Hepatocyte (in vitro differentiated cells): ENCODE results near the gene CDH5. TPM values are rescaled to one million over a fixed set of nuclear protein-coding genes. Genes with fewer than 3 reads are reported as not detected.

Experiments used
- DNase-seq: peaks from one replicate; pipeline ENCODE4 v3.0.0-alpha.2; 2016; ENCODE audit warnings: low spot score
- H2AFZ ChIP-seq: fragments of 200-600 bp; sonication (generic); 2 replicates; pipeline ENCODE4 v1.6.0; 2016; ENCODE audit warnings: antibody characterized with exemption, mild to moderate bottlenecking
- H3K27ac ChIP-seq: fragments of 200-600 bp; sonication (generic); 2 replicates; pipeline ENCODE4 v1.5.1; 2016; ENCODE audit warnings: mild to moderate bottlenecking
- H3K27me3 ChIP-seq: fragments of 200-600 bp; sonication (generic); 2 replicates; pipeline ENCODE4 v1.6.1; 2016
- H3K36me3 ChIP-seq: fragments of 200-600 bp; sonication (generic); replicated peaks from 2 replicates; pipeline ENCODE4 v1.5.1; 2016; ENCODE audit warnings: low read depth; ENCODE audit not compliant: insufficient read depth
- H3K4me1 ChIP-seq: fragments of 200-600 bp; sonication (generic); 2 replicates; pipeline ENCODE4 v1.5.1; 2016; ENCODE audit warnings: mild to moderate bottlenecking, moderate library complexity; ENCODE audit not compliant: insufficient read depth
- H3K4me2 ChIP-seq: fragments of 200-600 bp; sonication (generic); 2 replicates; pipeline ENCODE4 v1.6.0; 2016
- H3K4me3 ChIP-seq: fragments of 200-600 bp; sonication (generic); 2 replicates; pipeline ENCODE4 v1.5.1; 2016; ENCODE audit warnings: mild to moderate bottlenecking
- H3K79me2 ChIP-seq: fragments of 200-600 bp; sonication (generic); 2 replicates; pipeline ENCODE4 v1.6.0; 2017; ENCODE audit warnings: mild to moderate bottlenecking
- H3K9me2 ChIP-seq: fragments of 200-600 bp; sonication (generic); replicated peaks from 2 replicates; pipeline ENCODE4 v1.6.0; 2017; ENCODE audit warnings: mild to moderate bottlenecking; ENCODE audit not compliant: insufficient read depth
- H3K9me3 ChIP-seq: fragments of 200-600 bp; sonication (generic); 2 replicates; pipeline ENCODE4 v1.5.1; 2016; ENCODE audit warnings: low read depth, mild to moderate bottlenecking
- H4K20me1 ChIP-seq: fragments of 200-600 bp; sonication (generic); 2 replicates; pipeline ENCODE4 v1.6.0; 2016; ENCODE audit warnings: mild to moderate bottlenecking; ENCODE audit not compliant: insufficient read depth, poor library complexity, severe bottlenecking
- CTCF ChIP-seq: fragments of 200-600 bp; sonication (generic); IDR thresholded peaks from 2 replicates; pipeline ENCODE4 v1.5.1; 2016; ENCODE audit warnings: antibody characterized with exemption, mild to moderate bottlenecking; ENCODE audit not compliant: poor library complexity
- EZH2 ChIP-seq: fragments of 200-600 bp; sonication (generic); IDR thresholded peaks from 2 replicates; pipeline ENCODE4 v1.6.1; 2016; ENCODE audit warnings: antibody characterized with exemption, mild to moderate bottlenecking, borderline replicate concordance
- EZH2phosphoT487 ChIP-seq: fragments of 200-600 bp; sonication (generic); IDR thresholded peaks from one replicate; pipeline ENCODE4 v1.6.1; 2018; ENCODE audit warnings: antibody characterized with exemption, mild to moderate bottlenecking, low read depth, moderate library complexity; ENCODE audit not compliant: unreplicated experiment, severe bottlenecking
- WGBS: methylation state at CpG from one replicate; pipeline ENCODE4 v1.1.6; 2016; ENCODE audit warnings: low lambda C conversion rate; ENCODE audit errors: missing lambda C conversion rate; 5-methylcytosine and 5-hydroxymethylcytosine counted together
- polyA plus RNA-seq: library from polyadenylated mRNA; unstranded; fragments of >200 nt; fragmentation: Nextera tagmentation; extraction: Ambion mirVana; gene quantifications from 2 replicates; pipeline ENCODE4 v1.2.1, GENCODE V29; 2016
- total RNA-seq: library from RNA; depleted of rRNA; stranded (reverse); fragments of >200 nt; gene quantifications from 2 replicates; pipeline ENCODE4 v1.2.3, GENCODE V29; 2014

The CDH5 gene
- total and polyA plus RNA-seq, 2 experiments from 2014 or later, result 0.88 to 2.2 TPM

GRCh38 chr16:66388350-66389139 lies 22.1 kb downstream of the CDH5 start:
- Histone ChIP-seq H2AFZ (no peak overlapping the region), H3K27ac (no peak overlapping the region), H3K79me2 (no peaks in the 10 kb centered on the region), H3K9me2 (no peaks in the 10 kb centered on the region), H3K4me3 (no peak overlapping the region), H3K4me2 (no peak overlapping the region), H4K20me1 (no peaks in the 10 kb centered on the region), H3K27me3 (no peaks in the 10 kb centered on the region), H3K36me3 (no peaks in the 10 kb centered on the region), H3K9me3 (no peaks in the 10 kb centered on the region), H3K4me1 (no peaks in the 10 kb centered on the region)
- TF ChIP-seq CTCF, result no peak
- no peak for TF ChIP-seq EZH2phosphoT487
- TF ChIP-seq EZH2, result no peak
- WGBS, result 90% methylated on average over 6 of the region's 6 CpGs
- DNase-seq, result no peak

- Histone ChIP-seq H3K4me1 (no peaks in the 10 kb centered on the region), H3K9me3 (no peaks in the 10 kb centered on the region), H2AFZ (no peak overlapping the region), H4K20me1 (no peaks in the 10 kb centered on the region), H3K9me2 (no peaks in the 10 kb centered on the region), H3K27ac (no peak overlapping the region), H3K27me3 (no peaks in the 10 kb centered on the region), H3K4me2 (no peak overlapping the region), H3K36me3 (no peaks in the 10 kb centered on the region), H3K4me3 (no peak overlapping the region), H3K79me2 (no peaks in the 10 kb centered on the region)
- WGBS, result 97% methylated on average over 13 of the region's 13 CpGs
- TF ChIP-seq CTCF, result no peak
- TF ChIP-seq EZH2phosphoT487, result no peak
- TF ChIP-seq EZH2, result no peak
- no peak for DNase-seq
Measured at GRCh38 chr16:66389256-66390176, 23.0 kb downstream of the CDH5 start.

DNA sequence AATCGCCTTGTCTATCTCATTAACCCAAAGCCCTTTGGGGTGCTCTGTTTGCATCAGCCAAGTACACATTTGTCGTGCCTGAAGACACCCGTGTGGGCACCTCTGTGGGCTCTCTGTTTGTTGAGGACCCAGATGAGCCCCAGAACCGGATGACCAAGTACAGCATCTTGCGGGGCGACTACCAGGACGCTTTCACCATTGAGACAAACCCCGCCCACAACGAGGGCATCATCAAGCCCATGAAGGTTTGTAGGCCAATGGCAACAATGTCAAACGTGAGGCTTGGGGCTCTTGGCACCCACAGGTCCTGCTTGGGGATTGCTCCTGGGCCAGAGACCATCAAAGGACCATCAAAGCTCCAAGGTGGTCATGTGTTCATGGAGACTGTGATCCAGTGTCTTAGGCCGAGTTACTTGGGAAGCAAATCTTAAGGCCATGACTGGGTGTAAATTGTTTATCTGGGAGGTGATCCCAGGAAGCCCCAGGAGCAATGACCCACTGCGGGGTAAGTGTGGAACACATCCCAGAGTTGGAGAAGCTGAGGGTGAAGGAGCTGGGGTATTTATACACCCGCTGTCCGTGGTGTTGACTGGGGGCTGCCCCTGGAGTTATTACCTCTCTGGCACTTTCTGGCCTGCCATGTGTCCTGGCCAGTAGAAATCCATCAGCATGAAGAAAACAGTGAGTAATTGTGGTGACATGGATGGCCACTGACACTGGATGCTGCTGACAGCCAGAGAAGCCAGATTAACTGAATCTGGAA lies 24.0 kb downstream of the CDH5 start:
- no peak overlapping the region for H3K4me2 ChIP-seq
- TF ChIP-seq EZH2 (no peak), EZH2phosphoT487 (no peak), CTCF (no peak)
- no peak for DNase-seq
- H3K9me3 ChIP-seq, result no peaks in the 10 kb centered on the region
- H3K79me2 ChIP-seq, result no peaks in the 10 kb centered on the region
- 85% methylated on average over 14 of the region's 14 CpGs for WGBS
- H3K27ac ChIP-seq, result no peak overlapping the region
- no peak overlapping the region for H2AFZ ChIP-seq
- H3K4me3 ChIP-seq, result no peak overlapping the region
- no peaks in the 10 kb centered on the region for H3K4me1 ChIP-seq
- no peaks in the 10 kb centered on the region for H3K36me3 ChIP-seq
- no peaks in the 10 kb centered on the region for H4K20me1 ChIP-seq
- H3K27me3 ChIP-seq, result no peaks in the 10 kb centered on the region
- no peaks in the 10 kb centered on the region for H3K9me2 ChIP-seq
